ENCODE results near the gene TEX10. TPM values are rescaled to one million over a fixed set of nuclear protein-coding genes. Genes with fewer than 3 reads are reported as not detected.
"Not testable (repeated sequence)": the region's sequence is repeated elsewhere in the genome, so short reads cannot be mapped to it uniquely, and the experiment has no call there.

Gene TEX10
- total RNA-seq, 1 donor: 29.3 TPM

GRCh38 chr9:100340224-100340623, 12.5 kb downstream of the TEX10 start:
- no peak for TF ChIP-seq CTCF (IDR thresholded peaks at IDR 0.05; ENCODE audit: extremely low read depth, low read depth, low read length)

GRCh38 chr9:100338736-100339135, 14.0 kb downstream of the TEX10 start:
- not testable (repeated sequence) for H3K27me3 ChIP-seq (ENCODE audit: insufficient read depth, low read length); H3K4me2 ChIP-seq (ENCODE audit: insufficient read depth, low read length); H3K4me1 ChIP-seq (ENCODE audit: insufficient read depth, low read length); DNase-seq (ENCODE audit: insufficient read length, low spot score, missing footprints); H3K36me3 ChIP-seq (ENCODE audit: insufficient read depth, low read length); H3K4me3 ChIP-seq (ENCODE audit: insufficient read depth, low read length); H3K27ac ChIP-seq (ENCODE audit: low read depth, low read length); H2AFZ ChIP-seq (ENCODE audit: low read length); H3K9me3 ChIP-seq (ENCODE audit: low read depth, low read length); H4K20me1 ChIP-seq (ENCODE audit: insufficient read depth, low read length)
- peaks cover 62% of the 10 kb centered on the region for H3K79me2 ChIP-seq (ENCODE audit: insufficient read depth, low read length)

More at GRCh38 chr9:100340224-100340623, 12.5 kb downstream of the TEX10 start:
- Histone ChIP-seq H3K4me3 (ENCODE audit: insufficient read depth, low read length) (no peak overlapping the region), H3K4me2 (ENCODE audit: insufficient read depth, low read length) (no peak overlapping the region), H3K27me3 (ENCODE audit: insufficient read depth, low read length) (no peaks in the 10 kb centered on the region), H4K20me1 (ENCODE audit: insufficient read depth, low read length) (no peaks in the 10 kb centered on the region), H3K27ac (ENCODE audit: low read depth, low read length) (no peak overlapping the region), H3K79me2 (ENCODE audit: insufficient read depth, low read length) (peaks cover 67% of the 10 kb centered on the region), H3K36me3 (ENCODE audit: insufficient read depth, low read length) (peaks cover 9% of the 10 kb centered on the region), H3K4me1 (ENCODE audit: insufficient read depth, low read length) (no peaks in the 10 kb centered on the region), H2AFZ (ENCODE audit: low read length) (no peak overlapping the region), H3K9me3 (ENCODE audit: low read depth, low read length) (no peaks in the 10 kb centered on the region)
- no peak for DNase-seq (ENCODE audit: insufficient read length, low spot score, missing footprints)

- Histone ChIP-seq H3K4me3 (ENCODE audit: insufficient read depth, low read length) (no peak overlapping the region), H3K36me3 (ENCODE audit: insufficient read depth, low read length) (peaks cover 38% of the 10 kb centered on the region), H3K4me1 (ENCODE audit: insufficient read depth, low read length) (no peaks in the 10 kb centered on the region), H4K20me1 (ENCODE audit: insufficient read depth, low read length) (peaks cover 3% of the 10 kb centered on the region), H2AFZ (ENCODE audit: low read length) (no peak overlapping the region), H3K79me2 (ENCODE audit: insufficient read depth, low read length) (peaks cover 3% of the 10 kb centered on the region), H3K27me3 (ENCODE audit: insufficient read depth, low read length) (no peaks in the 10 kb centered on the region), H3K27ac (ENCODE audit: low read depth, low read length) (no peak overlapping the region), H3K9me3 (ENCODE audit: low read depth, low read length) (no peaks in the 10 kb centered on the region), H3K4me2 (ENCODE audit: insufficient read depth, low read length) (no peak overlapping the region)
- peak; percentile 60 for TF ChIP-seq CTCF (IDR thresholded peaks at IDR 0.05; ENCODE audit: extremely low read depth, low read depth, low read length)
- no peak for DNase-seq (ENCODE audit: insufficient read length, low spot score, missing footprints)
Measured at GRCh38 chr9:100324594-100325200, 28.0 kb downstream of the TEX10 start.

- Histone ChIP-seq H3K79me2 (ENCODE audit: insufficient read depth, low read length) (peaks cover 3% of the 10 kb centered on the region), H2AFZ (ENCODE audit: low read length) (no peak overlapping the region), H3K36me3 (ENCODE audit: insufficient read depth, low read length) (peaks cover 42% of the 10 kb centered on the region), H3K27me3 (ENCODE audit: insufficient read depth, low read length) (no peaks in the 10 kb centered on the region), H3K27ac (ENCODE audit: low read depth, low read length) (no peak overlapping the region), H4K20me1 (ENCODE audit: insufficient read depth, low read length) (peaks cover 8% of the 10 kb centered on the region), H3K4me3 (ENCODE audit: insufficient read depth, low read length) (no peak overlapping the region), H3K4me2 (ENCODE audit: insufficient read depth, low read length) (no peak overlapping the region), H3K4me1 (ENCODE audit: insufficient read depth, low read length) (peaks cover under 1% of the 10 kb centered on the region), H3K9me3 (ENCODE audit: low read depth, low read length) (no peaks in the 10 kb centered on the region)
- peak; percentile 77 for TF ChIP-seq CTCF (IDR thresholded peaks at IDR 0.05; ENCODE audit: extremely low read depth, low read depth, low read length)
- no peak for DNase-seq (ENCODE audit: insufficient read length, low spot score, missing footprints)
Measured at GRCh38 chr9:100322954-100323536, 29.7 kb downstream of the TEX10 start.
